GM15510 (cell line): ENCODE data around the gene DLGAP1.

ENCODE experiments used
- POLR2A ChIP-seq: IDR thresholded peaks from 3 replicates; pipeline ENCODE4 v1.6.1; 2011; ENCODE audit warnings: borderline replicate concordance; ENCODE audit not compliant: insufficient read length; ENCODE audit errors: extremely low read depth

The DLGAP1 gene

GRCh38 chr18:4108016-4108415 is 347.1 kb downstream of the DLGAP1 start:
- TF ChIP-seq POLR2A = no peak

DNA sequence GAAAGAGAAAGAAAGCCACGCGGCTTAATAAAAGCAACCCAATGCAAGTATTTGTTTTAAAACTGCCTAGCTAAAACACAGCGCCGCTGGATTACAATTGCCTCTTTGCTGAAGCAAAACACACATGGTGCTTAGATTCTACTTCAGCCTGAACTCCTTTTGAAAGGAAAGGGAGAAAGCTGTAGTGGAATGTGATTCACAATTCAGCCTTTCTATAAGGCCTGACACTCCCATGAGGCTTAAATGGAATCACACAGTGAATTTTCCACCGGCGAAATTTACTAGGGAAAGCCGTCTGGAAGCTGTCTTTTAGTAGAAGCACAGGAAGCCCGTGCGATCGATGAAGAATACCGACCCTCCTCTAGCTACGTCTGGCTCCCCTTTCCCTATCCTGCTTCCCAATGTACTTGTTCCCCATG is 348.0 kb downstream of the DLGAP1 start:
- TF ChIP-seq POLR2A = no peak

- no peak for TF ChIP-seq POLR2A
Measured at GRCh38 chr18:4106407-4107033, 348.6 kb downstream of the DLGAP1 start.

DNA sequence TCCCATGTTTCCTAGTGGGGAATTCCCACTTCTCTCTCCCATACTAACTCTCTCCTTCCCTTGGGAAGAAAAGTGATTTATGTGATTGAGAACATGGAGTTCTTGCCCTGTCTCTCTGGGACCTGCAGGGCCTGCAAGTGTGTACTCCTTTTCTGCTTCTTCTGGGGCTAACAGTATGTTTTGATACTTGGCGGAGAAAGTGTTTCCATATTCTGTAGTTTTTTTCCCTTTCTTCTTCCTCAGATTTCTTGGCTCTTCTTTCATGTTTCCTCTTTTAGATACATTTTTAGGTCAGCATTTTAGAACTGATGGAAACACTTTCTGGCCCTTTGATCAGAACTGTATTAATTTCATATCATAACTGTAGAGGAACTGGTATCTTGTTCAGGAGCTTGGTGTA is 352.2 kb downstream of the DLGAP1 start:
- TF ChIP-seq POLR2A = no peak

DNA sequence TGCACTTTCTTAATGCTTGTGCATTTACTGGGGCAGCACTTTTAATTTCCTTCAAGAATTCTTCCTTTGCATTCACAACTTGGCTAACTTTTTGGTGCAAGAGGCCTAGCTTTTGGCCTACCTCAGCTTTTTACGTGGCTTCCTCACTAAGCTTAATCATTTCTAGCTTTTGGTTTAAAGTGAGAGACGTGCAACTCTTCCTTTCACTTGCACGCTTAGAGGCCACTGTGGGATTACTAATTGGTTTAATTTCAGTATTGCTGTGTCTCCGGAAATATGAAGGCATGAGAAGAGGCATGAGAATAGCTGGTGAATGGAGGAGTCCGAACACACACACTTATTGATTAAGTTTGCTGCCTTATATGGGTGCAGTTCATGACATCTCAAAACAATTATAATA is 354.1 kb downstream of the DLGAP1 start:
- TF ChIP-seq POLR2A = no peak

DNA sequence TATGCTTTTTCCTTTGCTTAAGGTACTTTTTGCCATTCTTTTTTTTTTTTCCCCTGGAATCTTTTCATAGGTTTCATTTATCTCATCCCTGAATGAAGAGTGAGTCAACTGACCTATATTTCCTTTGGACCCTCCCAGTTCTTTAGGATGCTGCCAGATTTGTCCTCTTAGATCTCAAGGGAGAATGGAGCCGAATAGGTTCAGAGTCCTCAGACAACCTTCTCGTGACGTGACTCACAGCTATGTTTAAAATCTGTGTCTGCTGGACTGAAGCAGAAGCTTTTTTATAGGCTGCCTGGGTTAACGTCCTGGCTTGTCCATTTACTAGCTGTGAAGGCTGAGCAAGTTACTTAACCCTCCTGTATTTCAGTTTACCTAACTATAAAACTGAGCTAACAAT is 358.6 kb downstream of the DLGAP1 start:
- no peak for TF ChIP-seq POLR2A

GRCh38 chr18:4093676-4094075 is 361.4 kb downstream of the DLGAP1 start:
- no peak for TF ChIP-seq POLR2A

DNA sequence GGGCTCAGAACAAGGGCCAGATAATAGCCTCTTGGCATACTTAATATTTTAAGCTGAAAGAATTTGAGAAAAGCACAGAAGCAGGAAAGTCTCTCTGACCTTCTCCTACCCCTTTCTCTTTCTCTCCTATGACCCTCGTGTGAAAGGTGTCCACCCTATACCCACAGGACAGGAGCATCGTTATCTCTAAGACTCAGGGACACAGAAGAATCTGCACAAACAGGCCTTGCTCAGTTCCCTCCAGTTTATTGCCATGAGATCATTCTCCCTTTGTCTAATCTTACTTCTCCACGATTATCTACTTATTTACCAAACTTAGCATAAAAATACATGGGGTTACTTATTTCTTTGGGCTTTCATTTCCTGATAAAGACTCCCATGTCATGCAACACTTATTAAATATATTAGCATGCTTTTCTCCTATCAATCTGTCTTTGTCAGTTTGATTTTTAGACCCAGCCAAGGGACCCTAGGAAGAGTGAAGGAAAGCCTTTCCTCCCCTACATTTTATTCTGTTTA is 370.7 kb downstream of the DLGAP1 start:
- TF ChIP-seq POLR2A = no peak

DNA sequence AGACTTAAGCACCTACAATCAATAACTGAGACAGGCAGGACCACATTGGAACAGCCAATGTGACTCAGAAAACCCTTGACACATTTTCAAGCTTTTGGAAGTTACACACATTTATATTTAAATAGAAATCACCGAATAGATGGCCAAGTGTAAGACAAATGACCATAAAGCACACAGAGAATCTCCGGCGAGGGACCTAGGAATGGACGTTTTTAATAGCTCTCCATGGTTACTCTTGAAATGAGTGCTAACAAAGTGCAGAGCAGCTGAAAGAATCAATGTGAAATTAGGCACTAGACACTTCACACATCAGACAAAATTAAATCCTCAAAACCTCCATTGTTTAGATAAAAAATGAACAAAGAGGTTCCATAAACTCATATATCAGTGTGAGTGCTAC is 376.9 kb downstream of the DLGAP1 start:
- no peak for TF ChIP-seq POLR2A

- TF ChIP-seq POLR2A = no peak
Measured at GRCh38 chr18:4077721-4078120, 377.4 kb downstream of the DLGAP1 start.

GRCh38 chr18:4077204-4077603 is 377.9 kb downstream of the DLGAP1 start:
- no peak for TF ChIP-seq POLR2A

GRCh38 chr18:4074647-4075046 is 380.5 kb downstream of the DLGAP1 start:
- no peak for TF ChIP-seq POLR2A

- no peak for TF ChIP-seq POLR2A
Measured at GRCh38 chr18:4069183-4069582, 385.9 kb downstream of the DLGAP1 start.

DNA sequence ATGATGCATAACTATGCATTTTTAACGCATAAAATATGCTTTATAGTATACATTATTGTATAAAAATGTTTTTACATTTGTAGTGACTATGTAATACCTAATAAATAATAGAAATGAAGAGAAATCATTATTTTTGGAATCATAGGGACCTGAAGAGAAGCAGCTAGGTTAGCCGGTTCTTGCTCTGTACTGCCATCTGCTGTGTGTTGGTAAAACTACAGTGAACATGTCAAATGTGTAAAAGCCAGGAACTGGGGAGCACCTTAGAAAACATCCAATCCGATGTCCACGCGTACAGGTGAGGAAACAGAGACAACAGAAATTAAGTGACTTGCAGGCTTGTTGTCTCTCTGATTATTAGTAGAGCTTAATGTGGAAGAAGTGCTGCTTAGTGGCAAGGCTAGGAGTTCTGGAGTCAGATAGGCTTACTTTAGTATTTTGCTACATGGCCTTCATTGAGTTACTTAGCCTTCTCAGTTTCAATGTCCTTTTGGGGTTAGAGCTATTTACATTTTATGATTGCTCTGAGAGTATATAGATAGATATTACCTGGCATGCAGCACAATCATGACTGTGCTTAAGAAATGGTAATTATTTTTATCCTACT is 386.5 kb downstream of the DLGAP1 start:
- no peak for TF ChIP-seq POLR2A

DNA sequence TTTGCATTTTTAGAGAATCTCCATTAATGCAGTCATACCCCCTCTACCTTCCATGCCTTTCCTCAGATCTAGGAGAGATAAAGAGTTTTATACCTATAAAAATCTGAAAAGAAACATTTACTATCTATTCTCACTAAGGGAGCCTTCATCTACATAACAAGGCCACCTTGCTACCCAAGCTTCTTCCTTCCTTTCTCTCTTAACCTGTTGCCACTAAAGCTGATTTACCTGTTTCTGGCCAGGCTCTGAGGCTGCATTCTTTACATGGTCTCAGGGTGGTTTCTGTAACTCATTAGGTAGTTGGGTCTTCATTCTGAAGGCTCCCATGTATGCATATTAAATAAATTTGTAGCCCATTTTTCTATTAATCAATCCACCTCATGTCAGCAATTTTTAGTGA is 391.6 kb downstream of the DLGAP1 start:
- no peak for TF ChIP-seq POLR2A
